Activated CD8-positive, alpha-beta T cell treated with anti-CD3 and anti-CD28 coated beads for 36 hours (primary cell): ENCODE measurements around the gene ABCA4. TPM values are rescaled to one million over a fixed set of nuclear protein-coding genes. Genes with fewer than 3 reads are reported as not detected.

Experiments used
- ATAC-seq: fragments of 200-7000 bp; cut with Tn5 transposase; one replicate; pipeline ENCODE4 v1.10.0; 2021; ENCODE audit warnings: mild to moderate bottlenecking, moderate library complexity
- CTCF ChIA-PET: fragments of 350-600 bp; sonication (Branson Sonifier 250); formaldehyde crosslinking; loops from one replicate; lab custom pipeline; 2021; ENCODE audit warnings: antibody characterized with exemption; lab: Charles Lee
- POLR2A ChIA-PET: fragments of 350-600 bp; sonication (Branson Sonifier 250); formaldehyde crosslinking; loops from one replicate; lab custom pipeline; 2021; ENCODE audit warnings: antibody characterized with exemption; lab: Charles Lee
- DNase-seq: peaks from one replicate; pipeline ENCODE4 v3.0.0-alpha.2; 2020
- H3K27ac Mint-ChIP-seq: one replicate; pipeline ENCODE4 v1.8.0; 2021; ENCODE audit warnings: mild to moderate bottlenecking, mixed read lengths
- H3K27me3 Mint-ChIP-seq: one replicate; pipeline ENCODE4 v1.8.0; 2021; ENCODE audit warnings: mixed read lengths
- H3K36me3 Mint-ChIP-seq: one replicate; pipeline ENCODE4 v1.8.0; 2021; ENCODE audit warnings: low read depth, mixed read lengths
- H3K4me1 Mint-ChIP-seq: one replicate; pipeline ENCODE4 v1.8.0; 2021; ENCODE audit warnings: low read depth, mixed read lengths
- H3K4me3 Mint-ChIP-seq: one replicate; pipeline ENCODE4 v1.8.0; 2021; ENCODE audit warnings: mild to moderate bottlenecking, moderate library complexity, mixed read lengths
- H3K9me3 Mint-ChIP-seq: one replicate; pipeline ENCODE4 v1.8.0; 2021; ENCODE audit warnings: mixed read lengths
- intact Hi-C: fragments of 100-400 bp; cut with micrococcal nuclease; formaldehyde crosslinking; loops from one replicate; pipeline ENCODE4 v1.10.0; 2022
- total RNA-seq, 2 experiments: library from RNA; stranded (reverse); gene quantifications; one replicate each; pipeline ENCODE4 v1.2.3, GENCODE V29; 2021
- TF ChIP-seq, protein P1 (sequence below): fragments of 200-600 bp; IDR thresholded peaks from one replicate; pipeline ENCODE4 v1.8.0; 2022; ENCODE audit warnings: antibody characterized with exemption, mild to moderate bottlenecking

ABCA4 gene
- total RNA-seq, 2 experiments from 2014 or later = not detected

GRCh38 chr1:94068999-94069918 is 51.7 kb downstream of the ABCA4 start:
- Mint-ChIP-seq H3K4me1 (peaks cover 12% of the 10 kb centered on the region), H3K4me3 (no peak overlapping the region), H3K9me3 (no peaks in the 10 kb centered on the region), H3K27ac (no peak overlapping the region), H3K36me3 (no peaks in the 10 kb centered on the region), H3K27me3 (no peaks in the 10 kb centered on the region)
- DNase-seq (no peak), ATAC-seq (no peak)
- intact Hi-C loops = no loop called here
- CTCF ChIA-PET = interaction anchor here (1.2 to 5.9 kb wide), 3 partner anchors 8 to 29 kb away, joined by 3 to 26 read pairs (median 4); no protein-coding TSS in a partner anchor
- TF ChIP-seq, protein P1, sequence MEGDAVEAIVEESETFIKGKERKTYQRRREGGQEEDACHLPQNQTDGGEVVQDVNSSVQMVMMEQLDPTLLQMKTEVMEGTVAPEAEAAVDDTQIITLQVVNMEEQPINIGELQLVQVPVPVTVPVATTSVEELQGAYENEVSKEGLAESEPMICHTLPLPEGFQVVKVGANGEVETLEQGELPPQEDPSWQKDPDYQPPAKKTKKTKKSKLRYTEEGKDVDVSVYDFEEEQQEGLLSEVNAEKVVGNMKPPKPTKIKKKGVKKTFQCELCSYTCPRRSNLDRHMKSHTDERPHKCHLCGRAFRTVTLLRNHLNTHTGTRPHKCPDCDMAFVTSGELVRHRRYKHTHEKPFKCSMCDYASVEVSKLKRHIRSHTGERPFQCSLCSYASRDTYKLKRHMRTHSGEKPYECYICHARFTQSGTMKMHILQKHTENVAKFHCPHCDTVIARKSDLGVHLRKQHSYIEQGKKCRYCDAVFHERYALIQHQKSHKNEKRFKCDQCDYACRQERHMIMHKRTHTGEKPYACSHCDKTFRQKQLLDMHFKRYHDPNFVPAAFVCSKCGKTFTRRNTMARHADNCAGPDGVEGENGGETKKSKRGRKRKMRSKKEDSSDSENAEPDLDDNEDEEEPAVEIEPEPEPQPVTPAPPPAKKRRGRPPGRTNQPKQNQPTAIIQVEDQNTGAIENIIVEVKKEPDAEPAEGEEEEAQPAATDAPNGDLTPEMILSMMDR = no peak
- POLR2A ChIA-PET = no interaction called here

- intact Hi-C loops = no loop called here
- DNase-seq = no peak
Observed at GRCh38 chr1:94068096-94068998, 52.6 kb downstream of the ABCA4 start.

GRCh38 chr1:94067196-94067595 is 53.8 kb downstream of the ABCA4 start:
- Mint-ChIP-seq H3K36me3 (no peaks in the 10 kb centered on the region), H3K4me1 (peaks cover 3% of the 10 kb centered on the region), H3K4me3 (no peak overlapping the region), H3K27ac (no peak overlapping the region), H3K27me3 (no peaks in the 10 kb centered on the region), H3K9me3 (no peaks in the 10 kb centered on the region)
- no peak for ATAC-seq
- ChIA-PET CTCF (interaction anchor here (5.9 kb wide), 1 partner anchor 27 kb away, joined by 26 read pairs; no protein-coding TSS in a partner anchor), POLR2A (interaction anchor here (0.5 kb wide), 1 partner anchor 53 kb away, joined by 3 read pairs; no protein-coding TSS in a partner anchor)
- intact Hi-C loops = no loop called here
- TF ChIP-seq, protein P1 = no peak
- DNase-seq = no peak

More at GRCh38 chr1:94068096-94068998, 52.6 kb downstream of the ABCA4 start:
- POLR2A ChIA-PET = interaction anchor here (0.5 kb wide), 1 partner anchor 55 kb away, joined by 3 read pairs; no protein-coding TSS in a partner anchor
- no peak for ATAC-seq
- Mint-ChIP-seq H3K36me3 (no peaks in the 10 kb centered on the region), H3K27ac (no peak overlapping the region), H3K4me1 (peaks cover 12% of the 10 kb centered on the region), H3K4me3 (no peak overlapping the region), H3K27me3 (no peaks in the 10 kb centered on the region), H3K9me3 (no peaks in the 10 kb centered on the region)
- CTCF ChIA-PET = interaction anchor here (0.9 to 5.9 kb wide), 2 partner anchors 28 to 42 kb away, joined by 3 to 26 read pairs; no protein-coding TSS in a partner anchor
- TF ChIP-seq, protein P1 = no peak

DNA sequence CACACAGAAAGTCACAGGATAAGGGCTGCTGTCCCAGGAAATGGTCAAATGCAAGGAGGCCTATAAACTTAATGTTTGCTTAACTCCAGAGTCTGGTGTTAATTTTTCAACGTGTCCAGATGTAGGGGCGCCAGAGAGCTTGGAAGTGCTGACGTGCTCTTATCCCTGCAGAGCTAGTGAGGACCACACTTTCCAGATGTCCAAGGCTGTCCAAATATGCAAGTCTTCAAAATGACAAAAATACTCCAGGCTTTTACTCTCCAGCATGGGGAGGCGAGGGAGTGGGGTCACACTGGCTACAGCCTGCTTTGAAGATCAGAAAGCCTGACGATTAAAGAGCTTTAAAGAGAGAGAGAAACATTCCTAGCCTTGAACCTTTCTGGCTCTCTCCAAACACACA is 57.6 kb downstream of the ABCA4 start:
- TF ChIP-seq, protein P1 = no peak
- ChIA-PET POLR2A (interaction anchor here (0.8 kb wide), 1 partner anchor 272 kb away, joined by 3 read pairs; no protein-coding TSS in a partner anchor), CTCF (interaction anchor here (0.8 to 4.4 kb wide), 6 partner anchors 12 to 400 kb away, joined by 3 to 26 read pairs (median 6); no protein-coding TSS in a partner anchor)
- DNase-seq = no peak
- no peak overlapping the region for H3K27ac Mint-ChIP-seq
- no peak for ATAC-seq
- no peaks in the 10 kb centered on the region for H3K9me3 Mint-ChIP-seq
- H3K27me3 Mint-ChIP-seq = peaks cover 4% of the 10 kb centered on the region
- H3K4me1 Mint-ChIP-seq = peaks cover 3% of the 10 kb centered on the region
- no peaks in the 10 kb centered on the region for H3K36me3 Mint-ChIP-seq
- intact Hi-C loops = loop anchor here (5.0 kb wide), 2 partner anchors 274 to 744 kb away; no protein-coding TSS in a partner anchor
- H3K4me3 Mint-ChIP-seq = no peak overlapping the region
